Endothelial cell of umbilical vein (primary cell): ENCODE data around the gene ACLY. TPM values are rescaled to one million over a fixed set of nuclear protein-coding genes. Genes with fewer than 3 reads are reported as not detected.

Source experiments
- BruUV-seq: library from RNA; stranded (reverse); fragments of 400-500 nt; replicated peaks from 2 replicates; lab custom pipeline; 2021; lab: Mats Ljungman, UMichigan
- CTCF ChIA-PET: fragments of 300-600, 350-600 bp; sonication (Branson Sonifier 250); formaldehyde crosslinking; loops from one replicate; lab custom pipeline; 2021; ENCODE audit warnings: antibody characterized with exemption, inconsistent platforms; lab: Charles Lee
- POLR2A ChIA-PET: fragments of 300-600, 350-600 bp; sonication (Branson Sonifier 250); formaldehyde crosslinking; loops from one replicate; lab custom pipeline; 2021; ENCODE audit warnings: antibody characterized with exemption, inconsistent platforms; lab: Charles Lee
- DNase-seq: peaks from one replicate; pipeline ENCODE4 v3.0.0-alpha.2; 2011; ENCODE audit warnings: low read depth, low spot score
- FAIRE-seq: peaks from 2 replicates; lab custom pipeline; 2011; peaks lifted over from hg19 to GRCh38; lab: Jason Lieb, UNC
- H2AFZ ChIP-seq: 2 replicates; pipeline ENCODE4 v1.6.0; 2012; ENCODE audit warnings: low read depth, low read length, control low read depth, inconsistent platforms
- H3K27ac ChIP-seq: 2 replicates; pipeline ENCODE4 v1.5.1; 2011; ENCODE audit warnings: low read depth, mild to moderate bottlenecking, control low read depth, low read length, moderate library complexity; ENCODE audit not compliant: insufficient read depth
- H3K27me3 ChIP-seq, 2 experiments: 2 replicates each; pipeline versions ENCODE4 v1.6.0 to v1.6.1; 2011; ENCODE audit warnings: low read length in 2 of 2, mixed read lengths in 1 of 2; ENCODE audit not compliant: control insufficient read depth in 2 of 2, insufficient read depth in 2 of 2
- H3K36me3 ChIP-seq, 2 experiments: 2 replicates in 1 of 2; 3 replicates in 1 of 2; pipeline ENCODE4 v1.5.1; 2011; ENCODE audit warnings: low read length in 2 of 2, mild to moderate bottlenecking in 1 of 2, moderate library complexity in 1 of 2; ENCODE audit not compliant: control insufficient read depth in 2 of 2, insufficient read depth in 2 of 2; ENCODE audit errors: extremely low read depth in 1 of 2
- H3K4me1 ChIP-seq: 3 replicates; pipeline ENCODE4 v1.5.1; 2011; ENCODE audit warnings: mild to moderate bottlenecking, low read length; ENCODE audit not compliant: control insufficient read depth, insufficient read depth; ENCODE audit errors: extremely low read depth
- H3K4me2 ChIP-seq: 2 replicates; pipeline ENCODE4 v1.6.1; 2011; ENCODE audit warnings: low read length, control low read depth, mixed read lengths; ENCODE audit not compliant: insufficient read depth
- H3K4me3 ChIP-seq, 3 experiments: fragments of 200-600 bp in 1 of 3; sonication (generic), shearing (Covaris generic) in 1 of 3; replicated peaks in 1 of 3; 2 replicates each; pipeline ENCODE4 v1.5.1; 2011 to 2016; ENCODE audit warnings: control low read depth in 3 of 3, low read length in 3 of 3, mild to moderate bottlenecking in 2 of 3, inconsistent platforms in 1 of 3, low read depth in 1 of 3, moderate library complexity in 1 of 3; ENCODE audit not compliant: insufficient read depth in 1 of 3
- H3K79me2 ChIP-seq: 2 replicates; pipeline ENCODE4 v1.6.0; 2012; ENCODE audit warnings: low read length, inconsistent platforms; ENCODE audit not compliant: control insufficient read depth, insufficient read depth
- H3K9ac ChIP-seq: replicated peaks from 2 replicates; pipeline ENCODE3; 2011; ENCODE audit warnings: low read length, control low read depth; ENCODE audit not compliant: insufficient read depth; ENCODE audit errors: extremely low read depth
- H3K9me1 ChIP-seq: replicated peaks from 3 replicates; pipeline ENCODE4 v1.6.0; 2011; ENCODE audit warnings: mild to moderate bottlenecking, low read length; ENCODE audit not compliant: control insufficient read depth, insufficient read depth; ENCODE audit errors: extremely low read depth
- H3K9me3 ChIP-seq: replicated peaks from 2 replicates; pipeline ENCODE4 v1.5.1; 2012; ENCODE audit warnings: low read length, inconsistent platforms; ENCODE audit not compliant: control insufficient read depth, insufficient read depth
- H4K20me1 ChIP-seq: replicated peaks from 2 replicates; pipeline ENCODE3; 2011; ENCODE audit warnings: mild to moderate bottlenecking, low read length; ENCODE audit not compliant: control insufficient read depth, insufficient read depth; ENCODE audit errors: extremely low read depth
- EZH2 ChIP-seq: IDR thresholded peaks from 2 replicates; pipeline ENCODE4 v1.6.1; 2012; ENCODE audit warnings: borderline replicate concordance, low read depth, mild to moderate bottlenecking, moderate library complexity, low read length, inconsistent platforms; ENCODE audit not compliant: severe bottlenecking
- FOS ChIP-seq: IDR thresholded peaks from 2 replicates; pipeline ENCODE4 v1.6.1; 2011; ENCODE audit warnings: mild to moderate bottlenecking, low read length, moderate library complexity, borderline replicate concordance; ENCODE audit not compliant: insufficient read depth
- GATA2 ChIP-seq: IDR thresholded peaks from 2 replicates; pipeline ENCODE4 v1.7.0; 2011; ENCODE audit warnings: low read depth, mild to moderate bottlenecking, moderate library complexity, mixed read lengths, low read length; ENCODE audit not compliant: insufficient read length, insufficient read depth
- JUN ChIP-seq: IDR thresholded peaks from 2 replicates; pipeline ENCODE4 v1.6.1; 2011; ENCODE audit warnings: borderline replicate concordance, low read depth; ENCODE audit not compliant: insufficient read length, insufficient read depth
- MYC ChIP-seq: IDR thresholded peaks from one replicate; pipeline ENCODE4 v1.6.1; 2011; ENCODE audit warnings: mild to moderate bottlenecking, low read depth, low read length
- POLR2A ChIP-seq: IDR thresholded peaks from 2 replicates; pipeline ENCODE4 v1.6.1; 2012; ENCODE audit warnings: low read depth, mild to moderate bottlenecking, control low read depth, low read length
- POLR2AphosphoS5 ChIP-seq: IDR thresholded peaks from 2 replicates; pipeline ENCODE4 v1.6.1; 2012; ENCODE audit warnings: low read depth, mild to moderate bottlenecking, control low read depth, low read length, moderate library complexity; ENCODE audit not compliant: insufficient read depth
- dilution Hi-C: fragments of 300-500 bp; cut with MboI; formaldehyde crosslinking; loops from one replicate; pipeline ENCODE4 v1.15.0; 2019; ENCODE audit warnings: low sequenced_read_pairs; ENCODE audit not compliant: extremely low pct_ligation_motif_present
- intact Hi-C: fragments of 100-400 bp; cut with micrococcal nuclease; formaldehyde crosslinking; loops from one replicate; pipeline ENCODE4 v1.10.0; 2022
- polyA plus RNA-seq, 4 experiments: library from polyadenylated mRNA; depleted of rRNA in 3 of 4; stranded (reverse) in 3 of 4; unstranded in 1 of 4; fragments of >200 nt; gene quantifications; 2 replicates each; pipeline versions ENCODE4 v1.2.1 to v1.2.3, GENCODE V29; 2011 to 2012; ENCODE audit warnings: missing spikeins in 1 of 4
- total RNA-seq: library from RNA; stranded (reverse); gene quantifications from 2 replicates; pipeline ENCODE4 v1.2.3, GENCODE V29; 2021
- TF ChIP-seq, protein P1 (sequence below), 2 donors: IDR thresholded peaks; 1 replicate in 1 of 2; 2 replicates in 1 of 2; pipeline ENCODE4 v1.5.1; 2011; ENCODE audit warnings: low read length in 2 of 2, mild to moderate bottlenecking in 2 of 2, moderate library complexity in 2 of 2, control low read depth in 1 of 2, inconsistent platforms in 1 of 2, low read depth in 1 of 2; ENCODE audit not compliant: insufficient read depth in 1 of 2; ENCODE audit errors: extremely low read depth in 1 of 2
- TF ChIP-seq, protein P2 (sequence below): IDR thresholded peaks from 2 replicates; pipeline ENCODE4 v1.6.1; 2011; ENCODE audit not compliant: insufficient read depth, insufficient read length

The ACLY gene
- total and polyA plus RNA-seq, 2 donors (not counting 3 experiments of a cell fraction or from before 2014, with no cell fraction given) = 174 to 324 TPM

DNA sequence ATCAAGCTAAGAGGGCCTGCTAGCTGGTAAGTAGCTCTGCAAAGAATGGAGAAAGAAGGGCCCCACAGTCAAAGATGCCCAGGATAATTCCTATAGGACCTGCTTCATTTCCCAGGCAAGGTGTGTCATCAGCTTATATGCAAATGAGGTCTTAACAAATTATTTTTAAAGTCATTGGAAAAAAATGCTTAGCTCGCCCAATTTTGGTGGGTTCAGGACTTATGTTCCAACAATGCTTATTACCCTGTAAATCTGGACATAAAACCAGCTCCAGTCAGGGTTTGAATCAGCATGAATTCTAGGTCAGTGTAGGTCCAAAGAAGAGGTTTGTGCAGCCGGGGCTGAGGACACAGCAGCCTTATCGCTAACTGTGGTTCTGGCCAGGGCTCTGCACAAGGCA, 25.4 kb downstream of the ACLY start:
- FAIRE-seq = no peak
- Histone ChIP-seq H3K4me2 (no peak overlapping the region), H3K27ac (no peak overlapping the region), H3K79me2 (peaks cover 14% of the 10 kb centered on the region), H3K9me1 (no peaks in the 10 kb centered on the region), H3K27me3 (no peaks in the 10 kb centered on the region), H3K4me3 (no peak overlapping the region), H3K4me1 (no peaks in the 10 kb centered on the region), H4K20me1 (no peaks in the 10 kb centered on the region), H2AFZ (no peak overlapping the region), H3K36me3 (peaks cover 52 to 65% of the 10 kb centered on the region in 2 experiments), H3K9me3 (no peaks in the 10 kb centered on the region), H3K9ac (no peak overlapping the region)
- intact Hi-C loops (no loop called here), dilution Hi-C loops (no loop called here)
- BruUV-seq = no TSS peak
- POLR2A ChIA-PET = interaction anchor here (0.7 kb wide), 1 partner anchor 25 kb away, joined by 3 read pairs; the partner anchor contains the start of gene ACLY
- CTCF ChIA-PET = interaction anchor here (3.4 kb wide), 1 partner anchor 66 kb away, joined by 9 read pairs; no protein-coding TSS in a partner anchor
- DNase-seq = no peak
- no peak for TF ChIP-seq JUN
- no peak for TF ChIP-seq MYC
- TF ChIP-seq FOS = no peak
- no peak for TF ChIP-seq POLR2A
- TF ChIP-seq POLR2AphosphoS5 = no peak
- TF ChIP-seq, protein P1, sequence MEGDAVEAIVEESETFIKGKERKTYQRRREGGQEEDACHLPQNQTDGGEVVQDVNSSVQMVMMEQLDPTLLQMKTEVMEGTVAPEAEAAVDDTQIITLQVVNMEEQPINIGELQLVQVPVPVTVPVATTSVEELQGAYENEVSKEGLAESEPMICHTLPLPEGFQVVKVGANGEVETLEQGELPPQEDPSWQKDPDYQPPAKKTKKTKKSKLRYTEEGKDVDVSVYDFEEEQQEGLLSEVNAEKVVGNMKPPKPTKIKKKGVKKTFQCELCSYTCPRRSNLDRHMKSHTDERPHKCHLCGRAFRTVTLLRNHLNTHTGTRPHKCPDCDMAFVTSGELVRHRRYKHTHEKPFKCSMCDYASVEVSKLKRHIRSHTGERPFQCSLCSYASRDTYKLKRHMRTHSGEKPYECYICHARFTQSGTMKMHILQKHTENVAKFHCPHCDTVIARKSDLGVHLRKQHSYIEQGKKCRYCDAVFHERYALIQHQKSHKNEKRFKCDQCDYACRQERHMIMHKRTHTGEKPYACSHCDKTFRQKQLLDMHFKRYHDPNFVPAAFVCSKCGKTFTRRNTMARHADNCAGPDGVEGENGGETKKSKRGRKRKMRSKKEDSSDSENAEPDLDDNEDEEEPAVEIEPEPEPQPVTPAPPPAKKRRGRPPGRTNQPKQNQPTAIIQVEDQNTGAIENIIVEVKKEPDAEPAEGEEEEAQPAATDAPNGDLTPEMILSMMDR (IDR thresholded peaks at IDR 0.05; ENCODE audit: extremely low read depth in 1 of 2, insufficient read depth in 1 of 2, low read depth in 1 of 2, low read length in 2 of 2) = no peak
- no peak for TF ChIP-seq EZH2
- TF ChIP-seq, protein P2, sequence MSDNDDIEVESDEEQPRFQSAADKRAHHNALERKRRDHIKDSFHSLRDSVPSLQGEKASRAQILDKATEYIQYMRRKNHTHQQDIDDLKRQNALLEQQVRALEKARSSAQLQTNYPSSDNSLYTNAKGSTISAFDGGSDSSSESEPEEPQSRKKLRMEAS = no peak
- no peak for TF ChIP-seq GATA2
